Measurements from ENCODE around the gene PACRG.

PACRG gene

DNA sequence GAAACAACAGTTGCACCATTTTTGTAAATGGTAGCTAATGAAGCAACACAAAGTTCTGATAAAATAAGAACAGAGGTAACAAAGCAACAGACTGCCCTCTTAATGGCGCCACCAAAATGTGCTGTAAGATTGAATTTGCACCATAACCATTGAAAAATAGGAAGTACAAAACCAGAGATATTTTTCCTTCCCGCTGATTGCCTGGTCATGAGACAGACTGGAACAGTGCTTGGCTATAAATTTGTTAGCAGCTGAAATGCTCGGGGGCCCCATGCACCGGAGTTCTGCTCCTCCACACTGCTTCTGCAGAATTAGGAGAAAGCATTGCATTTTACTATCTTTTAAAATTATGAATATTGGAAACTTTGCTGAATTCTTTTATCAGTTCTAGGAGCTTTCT is 522.3 kb downstream of the PACRG start:
- TF ChIP-seq TAF1 (IDR thresholded peaks at IDR 0.05; ENCODE audit: borderline replicate concordance, insufficient read depth, low read length) (no peak), POLR2AphosphoS5 (IDR thresholded peaks at IDR 0.05; ENCODE audit: low read depth, low read length) (no peak), SIN3A (IDR thresholded peaks at IDR 0.05; ENCODE audit: borderline replicate concordance, insufficient read depth, low read length) (no peak), FOXP2 (optimal IDR thresholded peaks at IDR 0.05; ENCODE audit: borderline replicate concordance, extremely low read depth, extremely low read length, insufficient read depth) (no peak)
- TF ChIP-seq, protein P1, sequence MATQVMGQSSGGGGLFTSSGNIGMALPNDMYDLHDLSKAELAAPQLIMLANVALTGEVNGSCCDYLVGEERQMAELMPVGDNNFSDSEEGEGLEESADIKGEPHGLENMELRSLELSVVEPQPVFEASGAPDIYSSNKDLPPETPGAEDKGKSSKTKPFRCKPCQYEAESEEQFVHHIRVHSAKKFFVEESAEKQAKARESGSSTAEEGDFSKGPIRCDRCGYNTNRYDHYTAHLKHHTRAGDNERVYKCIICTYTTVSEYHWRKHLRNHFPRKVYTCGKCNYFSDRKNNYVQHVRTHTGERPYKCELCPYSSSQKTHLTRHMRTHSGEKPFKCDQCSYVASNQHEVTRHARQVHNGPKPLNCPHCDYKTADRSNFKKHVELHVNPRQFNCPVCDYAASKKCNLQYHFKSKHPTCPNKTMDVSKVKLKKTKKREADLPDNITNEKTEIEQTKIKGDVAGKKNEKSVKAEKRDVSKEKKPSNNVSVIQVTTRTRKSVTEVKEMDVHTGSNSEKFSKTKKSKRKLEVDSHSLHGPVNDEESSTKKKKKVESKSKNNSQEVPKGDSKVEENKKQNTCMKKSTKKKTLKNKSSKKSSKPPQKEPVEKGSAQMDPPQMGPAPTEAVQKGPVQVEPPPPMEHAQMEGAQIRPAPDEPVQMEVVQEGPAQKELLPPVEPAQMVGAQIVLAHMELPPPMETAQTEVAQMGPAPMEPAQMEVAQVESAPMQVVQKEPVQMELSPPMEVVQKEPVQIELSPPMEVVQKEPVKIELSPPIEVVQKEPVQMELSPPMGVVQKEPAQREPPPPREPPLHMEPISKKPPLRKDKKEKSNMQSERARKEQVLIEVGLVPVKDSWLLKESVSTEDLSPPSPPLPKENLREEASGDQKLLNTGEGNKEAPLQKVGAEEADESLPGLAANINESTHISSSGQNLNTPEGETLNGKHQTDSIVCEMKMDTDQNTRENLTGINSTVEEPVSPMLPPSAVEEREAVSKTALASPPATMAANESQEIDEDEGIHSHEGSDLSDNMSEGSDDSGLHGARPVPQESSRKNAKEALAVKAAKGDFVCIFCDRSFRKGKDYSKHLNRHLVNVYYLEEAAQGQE (IDR thresholded peaks at IDR 0.05; ENCODE audit: insufficient read depth in 1 of 2, low read depth in 2 of 2, low read length in 2 of 2), result no peak

DNA sequence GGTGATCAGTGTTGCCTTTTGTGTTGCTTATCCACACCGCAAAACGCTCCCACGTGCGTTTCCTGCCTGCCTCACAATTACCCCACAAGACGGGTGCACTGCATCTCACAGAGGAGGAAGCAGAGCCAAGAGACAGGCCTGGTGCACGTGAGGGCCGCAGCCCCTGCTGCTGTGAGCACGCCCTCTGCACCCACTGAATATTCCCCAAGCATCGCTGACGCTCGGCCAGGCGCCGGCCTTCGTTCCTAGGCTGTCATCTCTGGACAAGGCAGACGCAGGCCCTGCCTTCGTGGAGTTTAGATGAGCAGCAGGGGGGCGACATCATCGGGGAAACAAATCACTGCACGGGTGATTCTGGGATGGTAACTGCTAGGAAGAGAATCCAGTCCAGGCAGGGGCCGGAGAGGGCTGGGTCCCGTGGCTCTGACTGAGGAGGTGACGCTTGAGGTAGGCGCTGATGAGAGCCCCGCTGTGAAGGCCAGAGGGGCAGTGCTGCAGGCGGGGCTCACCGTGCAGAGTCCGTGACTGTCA is 524.4 kb downstream of the PACRG start:
- TF ChIP-seq, protein P1 (IDR thresholded peaks at IDR 0.05; ENCODE audit: insufficient read depth in 1 of 2, low read depth in 2 of 2, low read length in 2 of 2), result no peak
- TF ChIP-seq FOXP2 (optimal IDR thresholded peaks at IDR 0.05; ENCODE audit: borderline replicate concordance, extremely low read depth, extremely low read length, insufficient read depth), result no peak
- no peak for TF ChIP-seq TAF1 (IDR thresholded peaks at IDR 0.05; ENCODE audit: borderline replicate concordance, insufficient read depth, low read length)
- no peak for TF ChIP-seq SIN3A (IDR thresholded peaks at IDR 0.05; ENCODE audit: borderline replicate concordance, insufficient read depth, low read length)
- TF ChIP-seq POLR2AphosphoS5 (IDR thresholded peaks at IDR 0.05; ENCODE audit: low read depth, low read length), result no peak

DNA sequence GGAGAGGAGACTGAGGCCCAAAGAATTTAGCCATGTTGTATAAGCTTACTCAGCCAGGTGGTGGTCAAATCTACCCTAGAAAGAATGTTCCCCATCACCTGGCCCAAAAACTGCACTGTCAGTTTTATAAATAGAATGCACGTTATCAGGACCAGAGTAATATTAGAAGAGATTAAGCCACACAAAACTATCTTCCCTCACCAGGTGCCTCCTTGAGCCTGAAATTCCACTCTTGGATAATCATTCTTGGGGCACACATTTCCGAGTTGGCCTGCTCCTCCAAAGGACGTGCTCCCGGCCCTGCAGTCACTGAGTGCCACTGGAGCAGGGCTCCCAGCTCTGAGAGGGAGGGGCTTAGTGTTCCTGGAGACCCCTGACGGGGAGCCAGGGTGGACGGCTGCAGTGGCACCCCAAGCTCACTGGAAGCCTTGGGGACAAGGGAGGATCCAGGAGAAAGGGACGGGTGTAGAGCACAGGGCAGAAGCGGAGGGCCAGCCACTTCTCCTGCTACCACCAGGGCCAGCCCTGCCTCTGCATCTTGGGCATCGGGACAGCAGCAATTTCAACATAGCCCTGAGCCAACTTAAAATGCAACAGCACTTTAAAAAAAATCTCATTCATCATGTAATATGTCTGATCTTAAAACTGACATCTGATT is 525.9 kb downstream of the PACRG start:
- no peak for TF ChIP-seq SIN3A (IDR thresholded peaks at IDR 0.05; ENCODE audit: borderline replicate concordance, insufficient read depth, low read length)
- no peak for TF ChIP-seq FOXP2 (optimal IDR thresholded peaks at IDR 0.05; ENCODE audit: borderline replicate concordance, extremely low read depth, extremely low read length, insufficient read depth)
- no peak for TF ChIP-seq POLR2AphosphoS5 (IDR thresholded peaks at IDR 0.05; ENCODE audit: low read depth, low read length)
- TF ChIP-seq, protein P1 (IDR thresholded peaks at IDR 0.05; ENCODE audit: insufficient read depth in 1 of 2, low read depth in 2 of 2, low read length in 2 of 2), result no peak
- no peak for TF ChIP-seq TAF1 (IDR thresholded peaks at IDR 0.05; ENCODE audit: borderline replicate concordance, insufficient read depth, low read length)

DNA sequence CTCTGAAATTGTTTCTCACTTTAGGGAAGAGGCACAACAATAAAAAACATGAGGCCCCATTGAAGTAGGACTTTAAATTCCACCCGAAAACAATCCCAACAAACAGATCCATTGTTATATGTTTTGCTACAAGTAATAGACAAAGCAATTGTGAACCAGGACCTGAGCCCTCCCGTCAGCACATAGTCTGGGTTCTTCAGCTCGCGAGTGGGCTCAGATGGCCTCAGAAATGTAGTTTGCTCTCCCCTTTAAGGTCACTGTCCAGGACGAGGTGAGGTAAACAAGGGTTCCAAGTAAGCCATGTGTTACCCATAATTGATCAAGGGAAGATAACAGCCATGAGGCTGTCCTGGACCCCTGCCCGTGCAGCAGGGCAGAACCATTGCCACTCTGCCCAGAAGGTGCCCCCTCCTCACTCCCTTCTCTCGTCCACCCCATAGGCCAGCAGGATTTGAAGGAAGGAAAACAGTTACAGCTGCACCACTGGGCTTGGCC is 526.6 kb downstream of the PACRG start:
- no peak for TF ChIP-seq POLR2AphosphoS5 (IDR thresholded peaks at IDR 0.05; ENCODE audit: low read depth, low read length)
- TF ChIP-seq TAF1 (IDR thresholded peaks at IDR 0.05; ENCODE audit: borderline replicate concordance, insufficient read depth, low read length), result no peak
- TF ChIP-seq, protein P1 (IDR thresholded peaks at IDR 0.05; ENCODE audit: insufficient read depth in 1 of 2, low read depth in 2 of 2, low read length in 2 of 2), result no peak
